ENCODE data around the gene HSPA6.
"Not testable (repeated sequence)": the region's sequence is repeated elsewhere in the genome, so short reads cannot be mapped to it uniquely, and the experiment has no call there.

The HSPA6 gene

DNA sequence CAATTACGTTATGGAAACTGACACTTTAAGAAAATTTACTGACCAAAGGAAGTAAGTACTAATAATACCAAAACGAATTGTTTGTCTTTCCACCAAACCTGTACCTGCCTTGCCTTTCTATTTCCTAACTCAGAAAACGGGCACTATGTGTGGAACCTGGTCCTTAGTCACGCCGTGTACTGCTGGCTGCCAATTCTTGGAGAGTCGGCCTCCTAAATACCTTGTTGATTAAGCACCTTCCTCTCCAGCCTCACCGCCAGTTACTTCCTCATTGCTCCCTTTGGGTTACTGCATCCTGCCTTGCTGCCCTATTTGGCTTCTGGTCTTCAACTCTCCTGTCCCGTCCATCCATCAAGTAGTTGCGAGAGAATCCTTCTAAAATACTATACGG lies 16.2 kb downstream of the HSPA6 start:
- not testable (repeated sequence) for H3K4me3 ChIP-seq (replicated peaks in 1 of 2; ENCODE audit: low read depth in 2 of 2, low read length in 2 of 2); DNase-seq (ENCODE audit: low read depth in 2 of 2)

DNA sequence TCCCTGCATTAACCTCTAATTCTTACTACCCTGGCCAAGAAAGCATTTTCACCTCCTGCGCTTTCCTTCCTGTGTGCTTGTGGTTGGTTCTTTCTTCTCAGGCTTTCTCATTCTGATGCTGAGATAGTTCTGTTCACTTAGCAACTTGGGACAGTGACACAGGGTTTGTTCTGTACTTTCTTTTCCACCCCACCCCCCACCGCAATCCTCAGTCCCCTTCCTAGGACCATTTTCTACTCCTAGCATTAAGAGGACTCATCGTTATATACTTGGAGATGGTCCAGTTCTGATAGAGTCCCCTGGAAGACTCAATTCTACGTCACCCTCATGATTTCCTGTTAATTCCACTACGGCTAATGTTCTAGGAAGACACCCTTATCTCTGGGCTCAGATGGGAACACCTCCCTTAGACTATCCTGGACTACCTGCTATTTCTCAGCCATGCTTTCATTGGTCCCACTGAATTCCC lies 17.8 kb downstream of the HSPA6 start:
- not testable (repeated sequence) for H3K4me3 ChIP-seq (replicated peaks in 1 of 2; ENCODE audit: low read depth in 2 of 2, low read length in 2 of 2); DNase-seq (ENCODE audit: low read depth in 2 of 2)

DNA sequence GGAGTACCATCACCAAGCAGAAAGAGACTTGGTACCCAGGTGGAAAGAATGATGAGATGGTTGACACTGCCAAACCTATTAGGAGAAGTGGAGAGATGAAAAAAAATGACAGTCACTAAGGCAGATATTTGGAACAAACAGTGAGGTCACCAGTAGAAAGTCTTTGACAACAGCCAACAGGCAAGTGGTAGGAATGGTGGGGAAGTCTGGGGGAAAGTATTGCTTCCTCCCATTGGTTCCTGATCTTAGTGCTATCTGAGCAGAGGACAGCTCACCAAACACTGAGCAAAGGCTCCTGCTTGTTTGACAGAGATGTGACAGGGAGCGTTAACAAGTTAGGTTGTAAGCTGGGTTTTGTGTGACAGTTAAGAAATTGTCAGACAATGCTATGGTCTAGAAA lies 18.8 kb downstream of the HSPA6 start:
- H3K4me3 ChIP-seq (replicated peaks in 1 of 2; ENCODE audit: low read depth in 2 of 2, low read length in 2 of 2) = not testable (repeated sequence)

DNA sequence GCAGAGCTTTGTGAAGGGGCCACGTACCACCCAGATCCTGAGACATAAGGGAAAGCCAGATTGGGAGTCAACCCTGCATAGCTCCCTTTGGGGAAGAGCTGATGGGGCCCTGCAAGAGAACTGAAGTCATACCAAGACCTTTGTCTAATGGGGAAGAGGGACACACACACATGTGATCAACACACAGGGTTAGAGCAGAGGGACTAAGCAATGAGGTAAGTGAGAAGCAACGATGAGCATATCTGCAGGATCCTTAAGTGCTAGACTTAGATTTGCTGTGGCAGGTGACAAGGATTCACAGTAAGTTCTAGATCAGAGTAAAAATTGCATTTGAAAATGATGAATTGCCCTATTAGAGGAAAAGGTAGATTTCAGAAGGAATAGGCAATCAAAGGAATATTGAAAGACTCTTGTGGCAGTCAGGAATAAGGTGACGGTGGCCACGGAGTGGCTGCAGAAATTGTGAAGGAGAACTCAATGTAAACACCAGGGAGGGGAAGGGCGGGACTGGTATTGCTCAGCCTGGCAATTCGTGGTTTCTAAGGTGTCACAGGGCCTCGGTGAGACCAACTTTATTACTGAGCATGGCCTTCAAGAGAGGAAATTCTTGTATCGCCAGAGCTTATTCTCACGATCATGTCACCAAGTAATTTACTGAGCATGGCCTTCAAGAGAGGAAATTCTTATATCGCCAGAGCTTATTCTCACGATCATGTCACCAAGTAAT lies 20.8 kb downstream of the HSPA6 start:
- not testable (repeated sequence) for H3K4me3 ChIP-seq (replicated peaks in 1 of 2; ENCODE audit: low read depth in 2 of 2, low read length in 2 of 2); DNase-seq (ENCODE audit: low read depth in 2 of 2)

More for the DNA sequence above, 18.8 kb downstream of the HSPA6 start:
- not testable (repeated sequence) for DNase-seq (ENCODE audit: low read depth in 2 of 2)

DNA sequence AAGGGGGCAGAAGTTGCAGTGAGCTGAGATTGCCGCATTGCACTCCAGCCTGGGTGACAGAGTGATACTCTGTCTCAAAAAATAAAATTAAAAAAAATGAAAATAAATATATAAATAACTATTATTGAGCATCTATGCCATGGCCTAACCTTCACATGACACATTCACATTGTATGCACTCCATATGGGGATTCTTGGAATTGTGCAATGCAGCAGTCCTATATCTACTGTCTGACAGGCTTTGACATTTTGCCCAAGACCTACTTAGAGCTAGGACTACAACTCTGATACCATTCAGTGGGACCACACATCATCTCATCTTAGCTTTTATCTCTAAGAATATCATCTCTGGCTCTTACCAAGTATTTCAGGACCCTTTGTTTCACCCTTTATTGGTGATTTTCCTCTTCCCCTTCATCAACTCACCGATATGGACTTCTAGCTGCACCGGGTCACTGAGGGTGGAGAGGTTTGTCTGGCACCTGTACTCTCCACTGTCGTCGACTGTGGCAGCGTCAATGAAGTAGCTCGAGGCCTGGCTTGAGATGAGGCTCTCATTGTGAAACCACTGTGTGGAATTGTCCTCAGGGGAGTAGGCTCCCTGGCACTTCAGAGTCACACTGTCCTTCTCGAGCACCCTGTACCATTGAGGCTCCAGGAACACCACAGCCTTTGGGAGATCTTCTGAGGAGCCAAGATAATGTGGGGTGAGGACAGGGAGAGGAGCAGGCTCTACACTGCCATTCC lies 23.8 kb downstream of the HSPA6 start:
- DNase-seq (ENCODE audit: low read depth in 2 of 2); H3K4me3 ChIP-seq (replicated peaks in 1 of 2; ENCODE audit: low read depth in 2 of 2, low read length in 2 of 2): not testable (repeated sequence)

DNA sequence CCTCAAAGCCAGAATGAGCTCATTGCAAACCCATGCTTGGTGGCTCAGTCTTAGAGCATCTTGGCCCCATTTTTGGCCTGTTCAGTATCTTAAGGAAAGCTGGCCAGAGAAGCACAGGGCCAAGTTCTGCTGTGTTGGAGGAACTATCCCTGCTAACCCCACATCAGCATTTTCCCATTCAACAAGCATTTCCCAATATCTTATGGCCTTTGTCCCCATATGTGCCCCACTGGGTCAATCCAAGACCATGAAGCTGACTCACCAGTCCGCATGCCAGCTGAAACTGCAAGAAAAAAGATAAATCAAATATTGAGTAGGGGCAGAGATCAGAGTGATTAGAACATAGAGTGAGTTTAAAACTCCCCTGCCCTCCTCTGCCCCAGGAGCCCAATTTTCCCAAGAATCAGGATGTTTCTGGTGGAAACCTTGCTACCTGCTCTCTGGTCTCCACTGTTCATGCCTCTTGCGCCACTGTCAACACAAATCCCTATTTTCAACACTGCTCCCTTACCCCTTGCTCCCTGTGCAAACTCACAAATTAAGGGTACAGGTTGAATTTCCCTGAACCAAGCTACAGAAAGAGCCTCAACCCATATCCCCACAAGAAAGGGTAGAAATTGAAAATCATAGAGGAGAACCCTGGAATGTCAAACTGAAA lies 24.5 kb downstream of the HSPA6 start:
- H3K4me3 ChIP-seq (replicated peaks in 1 of 2; ENCODE audit: low read depth in 2 of 2, low read length in 2 of 2); DNase-seq (ENCODE audit: low read depth in 2 of 2): not testable (repeated sequence)

DNA sequence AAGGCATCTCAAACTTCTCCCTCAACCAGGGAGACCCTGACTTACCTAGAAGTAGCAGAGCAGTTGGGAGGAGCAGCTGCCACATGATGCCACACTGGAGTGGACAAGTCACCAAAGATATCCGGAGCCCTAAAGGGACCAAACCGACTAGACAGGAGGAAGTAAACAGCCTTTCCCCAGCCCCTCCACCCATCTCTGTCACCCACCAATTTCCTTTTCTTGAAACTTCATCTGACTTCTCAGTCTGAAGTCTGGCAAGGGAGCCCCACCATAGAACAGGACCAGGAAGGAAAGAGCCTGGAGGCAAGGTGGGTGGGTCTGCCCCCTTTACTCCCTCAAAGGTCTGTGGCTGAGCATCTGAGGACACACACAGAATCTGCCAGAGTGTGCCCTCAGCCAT lies 25.3 kb downstream of the HSPA6 start, which contains the start of gene FCGR3A:
Gene FCGR3A, minus strand, starts transcription at position 167 of the 400 bp plus-strand sequence. Its CDS starts 82 bp downstream, at position 85.
- DNase-seq (ENCODE audit: low read depth in 2 of 2) = no peak
- no peak within 1 kb of the TSS for H3K4me3 ChIP-seq (replicated peaks in 1 of 2; ENCODE audit: low read depth in 2 of 2, low read length in 2 of 2)
- TF ChIP-seq, protein P1, sequence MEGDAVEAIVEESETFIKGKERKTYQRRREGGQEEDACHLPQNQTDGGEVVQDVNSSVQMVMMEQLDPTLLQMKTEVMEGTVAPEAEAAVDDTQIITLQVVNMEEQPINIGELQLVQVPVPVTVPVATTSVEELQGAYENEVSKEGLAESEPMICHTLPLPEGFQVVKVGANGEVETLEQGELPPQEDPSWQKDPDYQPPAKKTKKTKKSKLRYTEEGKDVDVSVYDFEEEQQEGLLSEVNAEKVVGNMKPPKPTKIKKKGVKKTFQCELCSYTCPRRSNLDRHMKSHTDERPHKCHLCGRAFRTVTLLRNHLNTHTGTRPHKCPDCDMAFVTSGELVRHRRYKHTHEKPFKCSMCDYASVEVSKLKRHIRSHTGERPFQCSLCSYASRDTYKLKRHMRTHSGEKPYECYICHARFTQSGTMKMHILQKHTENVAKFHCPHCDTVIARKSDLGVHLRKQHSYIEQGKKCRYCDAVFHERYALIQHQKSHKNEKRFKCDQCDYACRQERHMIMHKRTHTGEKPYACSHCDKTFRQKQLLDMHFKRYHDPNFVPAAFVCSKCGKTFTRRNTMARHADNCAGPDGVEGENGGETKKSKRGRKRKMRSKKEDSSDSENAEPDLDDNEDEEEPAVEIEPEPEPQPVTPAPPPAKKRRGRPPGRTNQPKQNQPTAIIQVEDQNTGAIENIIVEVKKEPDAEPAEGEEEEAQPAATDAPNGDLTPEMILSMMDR (IDR thresholded peaks at IDR 0.05; ENCODE audit: low read depth, low read length) = no peak

DNA sequence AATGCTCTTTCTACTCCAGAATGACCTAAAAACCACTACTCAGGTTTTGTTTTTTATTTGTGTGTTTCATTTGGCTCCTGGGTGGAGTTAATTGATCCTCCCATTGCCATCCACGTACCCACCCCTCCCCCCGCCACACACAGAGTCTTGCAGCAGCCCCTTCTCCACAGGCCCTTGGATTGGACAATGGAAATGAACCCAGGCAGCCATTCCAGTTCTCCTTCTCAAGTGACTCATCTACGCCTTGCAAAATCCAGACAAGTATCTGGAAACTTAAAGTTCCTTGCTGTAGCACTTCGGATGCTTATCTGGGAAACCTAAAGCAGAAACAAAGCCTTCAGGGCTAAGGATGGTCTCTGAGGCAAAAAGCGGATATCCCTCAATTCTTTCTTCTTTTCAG lies 26.6 kb downstream of the HSPA6 start:
- not testable (repeated sequence) for H3K4me3 ChIP-seq (replicated peaks in 1 of 2; ENCODE audit: low read depth in 2 of 2, low read length in 2 of 2); DNase-seq (ENCODE audit: low read depth in 2 of 2)

DNA sequence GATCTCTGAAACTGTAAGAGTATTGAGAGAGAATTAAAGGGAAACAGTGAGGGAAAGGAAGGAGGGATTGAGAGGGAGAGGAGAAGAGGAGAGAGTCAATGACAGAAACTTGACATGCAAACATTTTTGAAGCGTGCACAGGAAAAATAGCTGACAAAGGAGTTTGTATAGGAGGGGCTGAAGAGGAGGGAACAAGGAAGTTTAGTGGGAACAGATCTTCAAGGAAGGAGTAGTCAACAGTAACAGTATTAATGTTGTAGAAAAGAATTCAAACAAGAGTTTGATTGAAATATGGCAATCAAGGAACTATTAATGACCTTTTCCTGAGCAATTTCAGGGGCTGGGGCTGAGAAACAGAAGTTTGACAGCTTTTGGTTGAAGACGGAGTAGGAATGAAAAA lies 29.3 kb downstream of the HSPA6 start:
- H3K4me3 ChIP-seq (replicated peaks in 1 of 2; ENCODE audit: low read depth in 2 of 2, low read length in 2 of 2); DNase-seq (ENCODE audit: low read depth in 2 of 2): not testable (repeated sequence)

DNA sequence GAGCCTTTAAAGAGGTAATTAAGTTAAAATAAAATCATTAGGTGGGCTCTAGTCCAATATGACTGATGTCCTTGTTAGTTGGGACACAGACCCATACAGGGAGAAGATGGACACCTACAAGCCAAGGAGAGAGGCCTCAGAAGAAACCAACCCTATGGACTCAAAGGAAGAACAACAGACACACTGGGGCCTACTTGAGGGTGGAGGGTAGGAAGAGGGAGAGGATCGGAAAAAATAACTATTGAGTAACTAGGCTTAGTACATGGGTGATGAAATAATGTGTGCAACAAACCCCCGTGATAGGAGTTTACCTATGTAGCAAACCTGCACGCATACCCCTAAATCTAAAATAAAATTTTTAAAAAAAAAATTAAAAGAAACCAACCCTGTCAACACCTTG lies 30.0 kb downstream of the HSPA6 start:
- not testable (repeated sequence) for DNase-seq (ENCODE audit: low read depth in 2 of 2); H3K4me3 ChIP-seq (replicated peaks in 1 of 2; ENCODE audit: low read depth in 2 of 2, low read length in 2 of 2)

DNA sequence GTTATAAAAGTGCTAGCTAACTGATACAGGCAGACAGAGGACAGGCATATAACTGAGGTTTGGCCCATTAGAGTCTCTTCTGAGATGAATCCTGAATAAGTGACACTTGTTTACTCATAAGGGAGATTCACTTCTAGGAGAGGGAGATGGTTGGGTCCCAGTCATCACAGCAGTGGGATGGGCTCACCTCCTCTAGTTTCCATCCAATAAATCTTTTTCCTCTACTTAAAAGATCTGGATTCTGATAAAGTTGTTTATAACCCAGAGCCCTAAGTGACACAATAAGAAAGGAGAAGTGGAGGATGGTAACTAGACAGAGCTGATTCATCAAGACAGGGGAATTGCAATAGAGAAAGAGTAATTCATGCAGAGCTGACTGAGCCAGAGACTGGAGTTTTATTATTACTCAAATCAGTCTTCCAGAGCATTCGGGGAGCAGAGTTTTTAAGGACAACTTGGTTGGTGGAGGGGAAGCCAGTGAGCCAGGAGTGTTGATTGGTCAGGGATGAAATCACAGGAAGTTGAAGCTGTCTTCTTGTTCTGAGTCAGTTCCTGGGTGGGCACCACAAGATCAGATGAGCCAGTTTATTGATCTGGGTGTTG lies 30.6 kb downstream of the HSPA6 start:
- H3K4me3 ChIP-seq (replicated peaks in 1 of 2; ENCODE audit: low read depth in 2 of 2, low read length in 2 of 2); DNase-seq (ENCODE audit: low read depth in 2 of 2): not testable (repeated sequence)

DNA sequence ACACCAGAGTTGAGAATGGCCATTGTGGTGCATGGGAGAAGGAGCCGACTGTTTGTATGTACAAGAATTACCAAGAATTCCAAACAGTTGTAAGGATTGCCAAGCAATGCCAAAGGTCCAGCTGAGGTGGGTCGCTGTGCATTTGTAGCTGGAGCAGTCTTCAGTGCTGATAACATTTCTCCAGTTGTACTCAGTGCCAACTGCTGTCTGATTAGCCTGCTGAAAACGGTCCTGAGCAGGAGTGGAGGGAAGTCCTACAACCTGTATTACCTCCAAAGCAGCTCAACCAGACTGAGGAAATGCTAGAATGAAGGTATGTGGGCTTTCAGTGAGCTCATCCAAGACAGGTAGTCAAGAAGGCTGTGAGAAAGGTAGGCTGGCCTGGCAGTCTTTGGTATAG lies 31.8 kb downstream of the HSPA6 start:
- H3K4me3 ChIP-seq (replicated peaks in 1 of 2; ENCODE audit: low read depth in 2 of 2, low read length in 2 of 2); DNase-seq (ENCODE audit: low read depth in 2 of 2): not testable (repeated sequence)

DNA sequence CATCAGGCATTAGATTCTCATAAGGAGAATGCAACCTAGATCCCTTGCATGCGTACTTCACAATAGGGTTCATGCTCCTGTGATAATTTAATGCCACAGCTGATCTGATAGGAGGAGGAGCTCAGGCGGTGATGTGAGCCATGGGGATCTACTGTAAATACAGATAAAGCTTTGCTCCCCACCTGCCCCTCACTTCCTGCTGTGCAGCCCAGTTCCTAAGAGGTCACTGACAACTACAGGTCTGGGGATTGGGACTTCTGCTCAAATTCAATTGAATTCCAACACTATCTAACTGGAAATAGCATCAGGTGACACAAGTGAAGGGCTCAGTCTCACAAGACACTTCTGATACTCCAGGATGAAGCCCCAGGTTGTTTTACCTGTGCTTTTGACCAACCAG lies 32.6 kb downstream of the HSPA6 start:
- DNase-seq (ENCODE audit: low read depth in 2 of 2); H3K4me3 ChIP-seq (replicated peaks in 1 of 2; ENCODE audit: low read depth in 2 of 2, low read length in 2 of 2): not testable (repeated sequence)

DNA sequence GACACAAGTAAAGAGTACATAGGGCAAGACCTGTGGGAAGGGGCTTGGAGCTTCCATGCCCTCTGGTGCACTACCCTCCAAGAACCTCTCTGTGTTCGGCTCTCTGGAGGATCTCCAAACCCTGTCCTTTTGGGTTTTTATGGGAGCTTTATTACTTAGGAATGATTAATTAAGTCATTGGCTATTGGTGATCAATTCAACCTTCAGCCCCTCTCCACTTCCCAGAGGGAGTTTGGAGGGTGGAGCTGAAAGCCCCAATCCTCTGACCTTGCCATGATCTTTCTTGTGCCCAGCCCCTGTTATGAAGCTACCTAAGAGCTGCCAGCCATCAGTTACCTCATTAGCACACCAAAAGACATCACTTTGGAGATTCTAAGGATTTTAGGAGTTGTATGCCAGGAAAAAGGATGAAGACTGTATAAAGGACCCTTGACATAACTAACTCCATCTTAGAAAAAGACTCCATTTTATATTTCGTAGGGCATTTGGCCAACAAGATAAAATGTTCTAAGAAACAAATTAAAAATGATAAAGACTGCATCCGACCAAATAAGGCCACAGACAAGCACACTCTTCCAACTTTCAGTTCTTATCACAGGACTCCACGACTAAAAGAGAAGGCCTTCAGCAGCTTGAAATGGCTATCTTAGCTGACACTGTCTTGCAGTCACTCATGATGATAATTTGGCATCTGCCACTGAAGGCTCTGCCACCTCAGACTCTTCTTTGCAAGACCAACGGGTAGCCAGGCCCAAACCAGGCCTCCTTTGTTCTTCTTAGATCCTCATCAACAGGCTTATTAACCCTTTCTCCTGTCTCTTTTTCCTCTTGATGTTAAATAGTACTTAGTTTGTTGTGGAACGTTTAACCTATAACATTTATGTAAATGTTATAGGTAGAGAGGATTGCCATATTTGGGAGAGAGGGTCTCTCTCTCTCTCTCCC lies 33.4 kb downstream of the HSPA6 start:
- not testable (repeated sequence) for H3K4me3 ChIP-seq (replicated peaks in 1 of 2; ENCODE audit: low read depth in 2 of 2, low read length in 2 of 2); DNase-seq (ENCODE audit: low read depth in 2 of 2)

DNA sequence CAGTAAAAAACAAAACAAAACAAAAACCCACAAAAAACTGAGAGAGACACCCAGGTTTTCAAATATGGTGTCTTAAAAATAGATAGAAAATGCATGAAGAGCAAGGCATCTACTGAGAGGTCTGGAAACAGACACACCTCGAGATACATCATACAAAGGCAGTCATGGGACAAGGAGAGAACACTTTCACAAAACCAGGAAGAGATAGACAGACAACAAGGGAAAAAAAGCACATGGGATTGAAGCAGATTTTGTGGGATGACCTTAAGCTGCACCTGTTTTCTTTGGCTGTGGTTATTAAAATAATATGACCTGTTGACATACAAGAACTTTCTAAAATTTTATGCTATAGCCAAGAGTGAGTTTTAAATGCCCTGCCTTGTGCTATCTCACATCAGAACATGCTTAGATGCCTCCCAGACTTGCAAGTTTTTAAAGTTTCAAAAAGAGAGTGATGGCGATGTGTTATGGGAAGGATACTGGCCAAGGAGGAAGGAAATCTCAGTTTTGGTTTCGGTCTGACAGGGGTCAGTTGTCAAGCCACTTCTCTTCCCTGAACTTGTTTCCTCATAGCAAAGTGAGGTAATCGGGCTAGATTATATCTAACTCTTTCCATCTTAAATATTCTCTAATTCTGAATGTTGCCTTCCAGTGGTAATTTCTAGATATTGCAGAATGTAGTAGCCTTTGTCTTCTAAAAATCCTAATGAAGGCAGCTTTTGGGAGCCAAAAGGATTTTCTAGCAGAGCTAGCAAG lies 36.8 kb downstream of the HSPA6 start:
- DNase-seq (ENCODE audit: low read depth in 2 of 2) = peak; percentile 32 to 34
- H3K4me3 ChIP-seq (replicated peaks in 1 of 2; ENCODE audit: low read depth in 2 of 2, low read length in 2 of 2) = not testable (repeated sequence)

Measured in cardiac fibroblast (primary cell).